Lung (tissue), 12 donors: ENCODE results near the gene FAAP20. TPM values are rescaled to one million over a fixed set of nuclear protein-coding genes. Genes with fewer than 3 reads are reported as not detected.

Experiments used
- ATAC-seq: fragments of 200-7000 bp; cut with Tn5 transposase; one replicate; pipeline ENCODE4 v1.9.1; 2020; ENCODE audit warnings: moderate number of reproducible peaks; ENCODE audit not compliant: insufficient read depth, low FRiP score
- DNase-seq, 3 donors: peaks; one replicate each; pipeline ENCODE4 v3.0.0-alpha.2; 2013 to 2017
- H3K27ac ChIP-seq, 2 donors: one replicate each; pipeline ENCODE4 v1.5.1; 2013; ENCODE audit warnings: mild to moderate bottlenecking in 2 of 2, moderate library complexity in 2 of 2, control low read depth in 1 of 2, inconsistent platforms in 1 of 2, low read depth in 1 of 2, low read length in 1 of 2
- H3K27me3 ChIP-seq, 3 donors: one replicate each; pipeline ENCODE4 v1.5.1; 2013; ENCODE audit warnings: low read length in 2 of 3; ENCODE audit not compliant: control insufficient read depth in 3 of 3, insufficient read depth in 3 of 3
- H3K36me3 ChIP-seq, 4 donors: one replicate each; pipeline ENCODE4 v1.5.1; 2013; ENCODE audit warnings: low read length in 4 of 4, mild to moderate bottlenecking in 1 of 4, moderate library complexity in 1 of 4; ENCODE audit not compliant: control insufficient read depth in 4 of 4, insufficient read depth in 4 of 4
- H3K4me1 ChIP-seq, 5 donors: one replicate each; pipeline ENCODE4 v1.5.1; 2013; ENCODE audit warnings: low read length in 5 of 5, mild to moderate bottlenecking in 2 of 5, moderate library complexity in 1 of 5; ENCODE audit not compliant: control insufficient read depth in 5 of 5, insufficient read depth in 5 of 5
- H3K4me3 ChIP-seq: one replicate; pipeline ENCODE4 v1.5.1; 2013; ENCODE audit warnings: mild to moderate bottlenecking, control low read depth, moderate library complexity
- H3K9ac ChIP-seq, 2 donors: one replicate each; pipeline ENCODE4 v1.5.1; 2013; ENCODE audit warnings: low read length in 2 of 2, control low read depth in 1 of 2; ENCODE audit not compliant: insufficient read depth in 1 of 2
- H3K9me3 ChIP-seq, 4 donors: one replicate each; pipeline ENCODE4 v1.5.1; 2013; ENCODE audit warnings: low read length in 3 of 4, mild to moderate bottlenecking in 1 of 4, moderate library complexity in 1 of 4; ENCODE audit not compliant: control insufficient read depth in 4 of 4, insufficient read depth in 3 of 4
- CTCF ChIP-seq: IDR thresholded peaks from 2 replicates; pipeline ENCODE4 v1.5.1; 2012; ENCODE audit warnings: mild to moderate bottlenecking; ENCODE audit errors: control extremely low read depth, extremely low read depth
- WGBS, 2 donors: extraction: QIAGEN DNeasy Blood & Tissue Kit; methylation state at CpG; one replicate each; pipeline ENCODE4 v1.1.7; 2013; 5-methylcytosine and 5-hydroxymethylcytosine counted together
- polyA plus RNA-seq, 2 donors: library from polyadenylated mRNA; stranded (reverse); fragments of 200-250 nt; gene quantifications; one replicate each; pipeline ENCODE4 v1.2.1, GENCODE V29; 2013
- total RNA-seq, 2 donors: library from RNA; depleted of rRNA in 1 of 2; stranded (reverse); fragments of >200 nt in 1 of 2; gene quantifications; one replicate each; pipeline ENCODE4 v1.2.1, GENCODE V29; 2014 to 2021
- donor health status: control.
- donor health status: control.
- donor health status: Bipolar disorder and iron deficiency.
- donor health status: healthy.
- donor health status: DM: yes; HTN: yes; CAD: no.

The FAAP20 gene
- total and polyA plus RNA-seq, 4 donors, result 16.8 to 87.9 (median 68.4) TPM

- H3K36me3 ChIP-seq, result peaks cover 0 to 11% (median 0%) of the 10 kb centered on the region in 4 donors
- 95% methylated on average over 10 of the region's 10 CpGs for WGBS, 2 donors
- no peak for ATAC-seq
These were observed 27.9 kb downstream of the FAAP20 start for GRCh38 chr1:2166695-2167094.

DNA sequence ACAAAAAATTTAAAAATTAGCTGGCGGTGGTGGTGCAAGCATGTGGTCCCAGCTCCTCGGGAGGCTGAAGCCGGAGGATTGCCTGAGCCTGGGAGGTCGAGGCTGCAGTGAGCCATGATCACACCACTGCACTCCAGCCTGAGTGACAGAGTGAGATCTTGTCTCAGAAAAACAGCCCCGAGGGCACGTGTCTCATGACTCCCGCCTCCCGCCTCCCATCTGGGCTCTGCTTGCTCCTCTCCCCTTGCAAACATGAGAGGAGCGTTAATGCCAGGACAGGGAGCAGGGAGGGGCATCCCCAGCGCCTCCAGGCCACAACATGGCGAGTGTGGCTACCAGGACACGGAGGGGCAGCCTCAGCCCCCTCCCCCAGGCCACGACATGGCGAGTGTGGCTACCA is 28.3 kb downstream of the FAAP20 start:
- no peak for TF ChIP-seq CTCF
- H3K27ac ChIP-seq, result no peak overlapping the region
- no peaks in the 10 kb centered on the region for H3K27me3 ChIP-seq
- no peaks in the 10 kb centered on the region for H3K4me1 ChIP-seq
- no peak overlapping the region for H3K9ac ChIP-seq
- H3K9me3 ChIP-seq, result no peaks in the 10 kb centered on the region
- H3K36me3 ChIP-seq, result peaks cover 0 to 11% (median 0%) of the 10 kb centered on the region in 4 donors
- H3K4me3 ChIP-seq, result no peak overlapping the region
- WGBS, 2 donors, result 79 to 85% methylated on average over 14 of the region's 14 CpGs
- DNase-seq (no peak), ATAC-seq (no peak)

More at GRCh38 chr1:2166695-2167094, 27.9 kb downstream of the FAAP20 start:
- no peaks in the 10 kb centered on the region for H3K9me3 ChIP-seq
- DNase-seq, result no peak
- no peak for TF ChIP-seq CTCF
- no peaks in the 10 kb centered on the region for H3K4me1 ChIP-seq
- H3K4me3 ChIP-seq, result no peak overlapping the region
- H3K27ac ChIP-seq, result no peak overlapping the region
- no peaks in the 10 kb centered on the region for H3K27me3 ChIP-seq
- no peak overlapping the region for H3K9ac ChIP-seq

- WGBS, 2 donors, result 90 to 91% methylated on average over 19 of the region's 19 CpGs
These were observed 28.9 kb downstream of the FAAP20 start for GRCh38 chr1:2165646-2166045.

More at GRCh38 chr1:2165646-2166045, 28.9 kb downstream of the FAAP20 start:
- Histone ChIP-seq H3K27ac (no peak overlapping the region), H3K4me3 (no peak overlapping the region), H3K27me3 (no peaks in the 10 kb centered on the region), H3K9ac (no peak overlapping the region), H3K4me1 (peaks cover 0 to 2% (median 0%) of the 10 kb centered on the region in 5 donors), H3K9me3 (no peaks in the 10 kb centered on the region), H3K36me3 (peaks cover 0 to 15% (median 0%) of the 10 kb centered on the region in 4 donors)
- DNase-seq (no peak), ATAC-seq (no peak)
- no peak for TF ChIP-seq CTCF
